SU-DHL-6 (cell line): Measurements from ENCODE around the gene FBXL16.

Experiments
- H2AFZ ChIP-seq: fragments of 200-600 bp; sonication (generic); 2 replicates; pipeline ENCODE4 v1.6.1; 2014; ENCODE audit warnings: low read depth, mild to moderate bottlenecking, moderate library complexity, mixed read lengths, antibody characterized with exemption, low read length; ENCODE audit not compliant: severe bottlenecking
- H3F3A ChIP-seq: fragments of 200-600 bp; shearing (Covaris generic); 2 replicates; pipeline ENCODE4 v1.6.0; 2016; ENCODE audit warnings: antibody characterized with exemption, mild to moderate bottlenecking; ENCODE audit not compliant: insufficient read depth
- H3K27ac ChIP-seq: fragments of 200-600 bp; sonication (generic); 2 replicates; pipeline ENCODE4 v1.5.1; 2016; ENCODE audit warnings: low read depth, mild to moderate bottlenecking, low read length, moderate library complexity, mixed read lengths
- H3K27me3 ChIP-seq: fragments of 200-600 bp; sonication (generic), shearing (Covaris generic); 2 replicates; pipeline ENCODE4 v1.6.0; 2014; ENCODE audit warnings: mild to moderate bottlenecking, low read length
- H3K36me3 ChIP-seq: fragments of 200-600 bp; sonication (generic); 2 replicates; pipeline ENCODE4 v1.6.1; 2014; ENCODE audit warnings: mild to moderate bottlenecking, low read length, mixed read lengths
- H3K4me2 ChIP-seq: fragments of 300-600, 200-600 bp; shearing (Covaris generic), sonication (generic); 2 replicates; pipeline ENCODE4 v1.6.0; 2014; ENCODE audit warnings: low read length, low read depth, mild to moderate bottlenecking; ENCODE audit not compliant: poor library complexity, severe bottlenecking
- H3K4me3 ChIP-seq: fragments of 200-600 bp; sonication (generic); 2 replicates; pipeline ENCODE4 v1.5.1; 2014; ENCODE audit warnings: antibody characterized with exemption, low read length, mild to moderate bottlenecking, mixed read lengths; ENCODE audit not compliant: insufficient read depth, poor library complexity, severe bottlenecking
- H3K79me2 ChIP-seq: fragments of 200-600 bp; sonication (generic); 2 replicates; pipeline ENCODE4 v1.6.1; 2014; ENCODE audit warnings: mild to moderate bottlenecking, low read length, moderate library complexity; ENCODE audit not compliant: insufficient read depth
- H3K9ac ChIP-seq: fragments of 200-600 bp; sonication (generic); 2 replicates; pipeline ENCODE4 v1.7.0; 2014; ENCODE audit warnings: mild to moderate bottlenecking, low read length
- H3K9me2 ChIP-seq: fragments of 200-600 bp; sonication (generic); replicated peaks from 2 replicates; pipeline ENCODE4 v1.6.1; 2014; ENCODE audit warnings: low read length; ENCODE audit not compliant: insufficient read depth
- H3K9me3 ChIP-seq: fragments of 200-600 bp; sonication (generic); 2 replicates; pipeline ENCODE4 v1.6.1; 2014; ENCODE audit warnings: low read length, mixed read lengths; ENCODE audit not compliant: insufficient read depth
- H4K20me1 ChIP-seq: fragments of 200-600 bp; sonication (generic); 2 replicates; pipeline ENCODE4 v1.6.1; 2014; ENCODE audit warnings: low read depth, mild to moderate bottlenecking, antibody characterized with exemption, low read length, moderate library complexity, mixed read lengths
- CTCF ChIP-seq: fragments of 200-600 bp; sonication (generic); IDR thresholded peaks from one replicate; pipeline ENCODE4 v1.5.1; 2017; ENCODE audit warnings: antibody characterized with exemption, mild to moderate bottlenecking, low read length, moderate library complexity; ENCODE audit not compliant: insufficient read depth, poor library complexity, severe bottlenecking
- EZH2phosphoT487 ChIP-seq: fragments of 200-600 bp; sonication (generic), shearing (Covaris generic); conservative IDR thresholded peaks from 2 replicates; pipeline ENCODE4 v1.6.1; 2018; ENCODE audit warnings: mild to moderate bottlenecking, antibody characterized with exemption, low read length, moderate library complexity, mixed read lengths

FBXL16 gene

GRCh38 chr16:706189-707061 is 824 bp upstream of the FBXL16 start:
- TF ChIP-seq CTCF (no peak), EZH2phosphoT487 (no peak)
- H3K27ac ChIP-seq, result no peak overlapping the region
- no peak overlapping the region for H3K9ac ChIP-seq
- no peak overlapping the region for H2AFZ ChIP-seq
- H3K4me2 ChIP-seq, result no peak overlapping the region
- no peaks in the 10 kb centered on the region for H3K79me2 ChIP-seq
- H3K9me2 ChIP-seq, result no peaks in the 10 kb centered on the region
- no peaks in the 10 kb centered on the region for H3F3A ChIP-seq
- H4K20me1 ChIP-seq, result no peaks in the 10 kb centered on the region
- H3K9me3 ChIP-seq, result no peaks in the 10 kb centered on the region
- no peaks in the 10 kb centered on the region for H3K27me3 ChIP-seq
- H3K4me3 ChIP-seq, result no peak overlapping the region
- no peaks in the 10 kb centered on the region for H3K36me3 ChIP-seq

GRCh38 chr16:704552-705380 is 835 bp downstream of the FBXL16 start:
- Histone ChIP-seq H3K4me3 (no peak overlapping the region), H3K9me3 (no peaks in the 10 kb centered on the region), H3F3A (no peaks in the 10 kb centered on the region), H2AFZ (no peak overlapping the region), H3K4me2 (no peak overlapping the region), H3K27ac (no peak overlapping the region), H3K9me2 (no peaks in the 10 kb centered on the region), H3K9ac (no peak overlapping the region), H3K79me2 (no peaks in the 10 kb centered on the region), H3K27me3 (no peaks in the 10 kb centered on the region), H4K20me1 (no peaks in the 10 kb centered on the region), H3K36me3 (no peaks in the 10 kb centered on the region)
- TF ChIP-seq CTCF, result no peak
- TF ChIP-seq EZH2phosphoT487, result no peak

- Histone ChIP-seq H3K27me3 (no peaks in the 10 kb centered on the region), H3K4me2 (no peak overlapping the region), H3K4me3 (no peak overlapping the region), H3K79me2 (no peaks in the 10 kb centered on the region), H3K36me3 (no peaks in the 10 kb centered on the region), H3K9ac (no peak overlapping the region), H3K9me3 (no peaks in the 10 kb centered on the region), H4K20me1 (no peaks in the 10 kb centered on the region), H3K27ac (no peak overlapping the region), H3K9me2 (no peaks in the 10 kb centered on the region), H2AFZ (no peak overlapping the region), H3F3A (no peaks in the 10 kb centered on the region)
- no peak for TF ChIP-seq EZH2phosphoT487
- TF ChIP-seq CTCF, result no peak
Measured at GRCh38 chr16:704047-704446, 1.6 kb downstream of the FBXL16 start.
